PC-9 (cell line): Measurements from ENCODE around the gene SLC7A9. TPM values are rescaled to one million over a fixed set of nuclear protein-coding genes. Genes with fewer than 3 reads are reported as not detected.
"Not testable (repeated sequence)": the region's sequence is repeated elsewhere in the genome, so short reads cannot be mapped to it uniquely, and the experiment has no call there.

Experiments
- BruUV-seq: library from RNA; stranded (reverse); fragments of 400-500 nt; replicated peaks from 2 replicates; lab custom pipeline; 2021; lab: Mats Ljungman, UMichigan
- CTCF ChIA-PET: fragments of 300-600 bp; sonication (Branson Sonifier 250); formaldehyde crosslinking; loops from one replicate; lab custom pipeline; 2022; ENCODE audit warnings: antibody characterized with exemption; lab: Charles Lee
- POLR2A ChIA-PET: fragments of 300-600 bp; sonication (Branson Sonifier 250); formaldehyde crosslinking; loops from one replicate; lab custom pipeline; 2022; ENCODE audit warnings: antibody characterized with exemption; ENCODE audit not compliant: unreplicated experiment; lab: Charles Lee
- DNase-seq, 2 experiments: peaks; one replicate each; pipeline versions ENCODE4 v3.0.0 to v3.0.0-alpha.2; 2015 to 2022; ENCODE audit warnings: mixed read lengths in 1 of 2
- H2AFZ ChIP-seq: fragments of 200-600 bp; sonication (generic); 2 replicates; pipeline ENCODE4 v1.8.1; 2017; ENCODE audit warnings: antibody characterized with exemption
- H3F3A ChIP-seq: fragments of 200-600 bp; sonication (generic); 2 replicates; pipeline ENCODE4 v1.8.1; 2017; ENCODE audit warnings: antibody characterized with exemption, mild to moderate bottlenecking, low read depth; ENCODE audit not compliant: insufficient read depth
- H3K27ac ChIP-seq: fragments of 200-600 bp; sonication (generic); 2 replicates; pipeline ENCODE4 v1.6.1; 2016; ENCODE audit warnings: mixed run types
- H3K27me3 ChIP-seq: fragments of 200-600 bp; sonication (generic); 2 replicates; pipeline ENCODE4 v1.6.1; 2016; ENCODE audit warnings: low read depth, mixed run types; ENCODE audit not compliant: insufficient read depth
- H3K36me3 ChIP-seq: fragments of 200-600 bp; sonication (generic); 2 replicates; pipeline ENCODE4 v1.6.1; 2016; ENCODE audit warnings: low read depth, mixed run types
- H3K4me1 ChIP-seq: fragments of 200-600 bp; sonication (generic); replicated peaks from 2 replicates; pipeline ENCODE4 v1.6.1; 2016; ENCODE audit warnings: mixed run types; ENCODE audit not compliant: insufficient read depth
- H3K4me2 ChIP-seq: fragments of 200-600 bp; sonication (generic); 2 replicates; pipeline ENCODE4 v1.6.1; 2017; ENCODE audit warnings: mixed run types
- H3K4me3 ChIP-seq: fragments of 200-600 bp; sonication (generic); 2 replicates; pipeline ENCODE4 v1.6.1; 2016; ENCODE audit warnings: mixed run types
- H3K79me2 ChIP-seq: fragments of 200-600 bp; sonication (generic); 2 replicates; pipeline ENCODE4 v1.6.1; 2017; ENCODE audit warnings: low read depth, mixed run types
- H3K9me2 ChIP-seq: fragments of 200-600 bp; sonication (generic); 2 replicates; pipeline ENCODE4 v1.8.1; 2017; ENCODE audit warnings: mild to moderate bottlenecking; ENCODE audit not compliant: insufficient read depth
- H3K9me3 ChIP-seq: fragments of 200-600 bp; sonication (generic); 2 replicates; pipeline ENCODE4 v1.8.1; 2016; ENCODE audit warnings: low read depth; ENCODE audit not compliant: insufficient read depth
- H4K20me1 ChIP-seq: fragments of 200-600 bp; sonication (generic); 2 replicates; pipeline ENCODE4 v1.8.1; 2017; ENCODE audit not compliant: insufficient read depth
- CTCF ChIP-seq: fragments of 200-600 bp; sonication (generic); conservative IDR thresholded peaks from 2 replicates; pipeline ENCODE4 v1.6.1; 2017; ENCODE audit warnings: mixed run types, antibody characterized with exemption, mild to moderate bottlenecking, moderate library complexity
- EZH2 ChIP-seq: fragments of 200-600 bp; sonication (generic); IDR thresholded peaks from 2 replicates; pipeline ENCODE4 v1.8.0; 2017; ENCODE audit warnings: antibody characterized with exemption, low read depth
- intact Hi-C: fragments of 100-400 bp; cut with micrococcal nuclease; formaldehyde crosslinking; loops from one replicate; pipeline ENCODE4 v1.10.0; 2022; ENCODE audit not compliant: unreplicated experiment
- total RNA-seq: library from RNA; stranded (reverse); gene quantifications from 2 replicates; pipeline ENCODE4 v1.2.3, GENCODE V29; 2021

SLC7A9 gene
- total RNA-seq, 1 experiment from 2014 or later: 0.33 TPM

GRCh38 chr19:32789429-32789828 lies 80.1 kb downstream of the SLC7A9 start:
- TF ChIP-seq EZH2 (no peak), CTCF (no peak)
- H3K4me1 ChIP-seq: no peaks in the 10 kb centered on the region
- H2AFZ ChIP-seq: no peak overlapping the region
- no peaks in the 10 kb centered on the region for H3K9me2 ChIP-seq
- no peaks in the 10 kb centered on the region for H4K20me1 ChIP-seq
- no peaks in the 10 kb centered on the region for H3K27me3 ChIP-seq
- ChIA-PET CTCF (no interaction called here), POLR2A (interaction anchor here (0.6 kb wide), 1 partner anchor 116 kb away, joined by 5 read pairs; no protein-coding TSS in a partner anchor)
- BruUV-seq: no TSS peak
- H3F3A ChIP-seq: no peaks in the 10 kb centered on the region
- intact Hi-C loops: no loop called here
- no peaks in the 10 kb centered on the region for H3K36me3 ChIP-seq
- H3K4me3 ChIP-seq: no peak overlapping the region
- DNase-seq: no peak
- no peaks in the 10 kb centered on the region for H3K9me3 ChIP-seq
- H3K27ac ChIP-seq: no peak overlapping the region
- H3K4me2 ChIP-seq: no peak overlapping the region
- H3K79me2 ChIP-seq: no peaks in the 10 kb centered on the region

GRCh38 chr19:32787895-32788294 lies 81.7 kb downstream of the SLC7A9 start:
- H3K9me2 ChIP-seq, intact Hi-C loops, BruUV-seq, H3K79me2 ChIP-seq, CTCF ChIA-PET, H3K9me3 ChIP-seq, H3K4me2 ChIP-seq, H3K27ac ChIP-seq, H4K20me1 ChIP-seq, H3K36me3 ChIP-seq, H3K4me1 ChIP-seq, H3F3A ChIP-seq, H3K27me3 ChIP-seq, DNase-seq, H3K4me3 ChIP-seq, H2AFZ ChIP-seq, POLR2A ChIA-PET: not testable (repeated sequence)

- H3K9me2 ChIP-seq, H3K9me3 ChIP-seq, H2AFZ ChIP-seq, H3K36me3 ChIP-seq, H3K4me1 ChIP-seq, DNase-seq, H3K27ac ChIP-seq, intact Hi-C loops, H3K4me3 ChIP-seq, H3F3A ChIP-seq, H3K4me2 ChIP-seq, H3K79me2 ChIP-seq, CTCF ChIA-PET, H3K27me3 ChIP-seq, POLR2A ChIA-PET, H4K20me1 ChIP-seq, BruUV-seq: not testable (repeated sequence)
Observed at GRCh38 chr19:32787161-32787813, 82.3 kb downstream of the SLC7A9 start.

GRCh38 chr19:32782089-32782488 lies 87.5 kb downstream of the SLC7A9 start:
- H3K4me3 ChIP-seq, H3K27me3 ChIP-seq, H3K4me1 ChIP-seq, H3K9me2 ChIP-seq, H3K4me2 ChIP-seq, H3K79me2 ChIP-seq, POLR2A ChIA-PET, CTCF ChIA-PET, H3K9me3 ChIP-seq, DNase-seq, BruUV-seq, H3K36me3 ChIP-seq, H2AFZ ChIP-seq, intact Hi-C loops, H3K27ac ChIP-seq, H4K20me1 ChIP-seq, H3F3A ChIP-seq: not testable (repeated sequence)
